Panc1 (cell line): ENCODE data around the gene NFRKB. TPM values are rescaled to one million over a fixed set of nuclear protein-coding genes. Genes with fewer than 3 reads are reported as not detected.
A peak's percentile ranks its signal among the peaks of the same experiment; 100 is the strongest.

ENCODE experiments used
- ATAC-seq: fragments of 200-7000 bp; cut with Tn5 transposase; 2 replicates; pipeline ENCODE4 v1.9.1; 2020; ENCODE audit warnings: mild to moderate bottlenecking, moderate library complexity
- BruUV-seq: library from RNA; stranded (reverse); fragments of 400-500 nt; replicated peaks from 2 replicates; lab custom pipeline; 2021; lab: Mats Ljungman, UMichigan
- CTCF ChIA-PET: fragments of 300-600 bp; sonication (Branson Sonifier 250); formaldehyde crosslinking; loops from one replicate; lab custom pipeline; 2022; ENCODE audit warnings: antibody characterized with exemption; lab: Charles Lee
- POLR2A ChIA-PET: fragments of 300-600 bp; sonication (Branson Sonifier 250); formaldehyde crosslinking; loops from one replicate; lab custom pipeline; 2022; ENCODE audit warnings: antibody characterized with exemption; lab: Charles Lee
- DNase-seq: peaks from one replicate; pipeline ENCODE4 v3.0.0-alpha.2; 2010; ENCODE audit warnings: low read depth, low spot score
- H3K27ac ChIP-seq: 2 replicates; pipeline ENCODE4 v1.5.1; 2011; ENCODE audit warnings: mild to moderate bottlenecking, low read length, inconsistent platforms
- H3K27me3 ChIP-seq: fragments of 200-500 bp; sonication (Bioruptor generic); 2 replicates; pipeline ENCODE4 v1.6.0; 2014; ENCODE audit warnings: low read length, inconsistent platforms; ENCODE audit not compliant: control insufficient read depth, insufficient read depth
- H3K36me3 ChIP-seq: fragments of 200-500 bp; sonication (Bioruptor generic); 2 replicates; pipeline ENCODE4 v1.5.1; 2014; ENCODE audit warnings: inconsistent platforms, mild to moderate bottlenecking, low read length, moderate library complexity; ENCODE audit not compliant: control insufficient read depth, insufficient read depth
- H3K4me1 ChIP-seq: 2 replicates; pipeline ENCODE4 v1.5.1; 2011; ENCODE audit warnings: inconsistent platforms, mild to moderate bottlenecking, low read length, moderate library complexity; ENCODE audit not compliant: control insufficient read depth, insufficient read depth
- H3K4me3 ChIP-seq, 2 experiments: 2 replicates each; pipeline ENCODE4 v1.5.1; 2011 to 2012; ENCODE audit warnings: low read depth in 2 of 2, low read length in 2 of 2, mild to moderate bottlenecking in 2 of 2, inconsistent platforms in 1 of 2, moderate library complexity in 1 of 2
- H3K9me3 ChIP-seq: fragments of 200-500 bp; sonication (Bioruptor generic); 2 replicates; pipeline ENCODE4 v1.5.1; 2014; ENCODE audit warnings: low read depth, mild to moderate bottlenecking, inconsistent platforms, low read length, moderate library complexity; ENCODE audit not compliant: control insufficient read depth, insufficient read depth
- SIN3A ChIP-seq: IDR thresholded peaks from 2 replicates; pipeline ENCODE4 v1.6.1; 2012; ENCODE audit warnings: low read depth, mild to moderate bottlenecking, low read length, moderate library complexity, borderline replicate concordance; ENCODE audit not compliant: insufficient read depth
- TCF7L2 ChIP-seq: IDR thresholded peaks from 2 replicates; pipeline ENCODE4 v1.6.1; 2011; ENCODE audit warnings: mild to moderate bottlenecking, low read depth, low read length, inconsistent platforms
- in situ Hi-C: cut with HindIII; loops from 2 replicates; pipeline ENCODE4 v1.10.0; 2016; ENCODE audit warnings: low sequenced_read_pairs, low pct_unique_long_range_greater_than_20kb
- intact Hi-C: fragments of 100-400 bp; cut with micrococcal nuclease; formaldehyde crosslinking; loops from one replicate; pipeline ENCODE4 v1.10.0; 2022; ENCODE audit not compliant: unreplicated experiment
- total RNA-seq: library from RNA; stranded (reverse); gene quantifications from one replicate; pipeline ENCODE4 v1.2.1, GENCODE V29; 2021; ENCODE audit not compliant: unreplicated experiment
- TF ChIP-seq, protein P1 (sequence below), 2 experiments: IDR thresholded peaks; 2 replicates each; pipeline ENCODE4 v1.6.1; 2011 to 2012; ENCODE audit warnings: low read depth in 2 of 2, control low read depth in 1 of 2, low read length in 1 of 2, mild to moderate bottlenecking in 1 of 2, moderate library complexity in 1 of 2; ENCODE audit not compliant: insufficient read depth in 1 of 2
- TF ChIP-seq, protein P2 (sequence below): fragments of 450-650 bp; IDR thresholded peaks from 2 replicates; pipeline ENCODE4 v1.5.1; 2017; ENCODE audit warnings: mild to moderate bottlenecking

The NFRKB gene
- total RNA-seq, 1 experiment from 2014 or later, result 58.8 TPM

DNA sequence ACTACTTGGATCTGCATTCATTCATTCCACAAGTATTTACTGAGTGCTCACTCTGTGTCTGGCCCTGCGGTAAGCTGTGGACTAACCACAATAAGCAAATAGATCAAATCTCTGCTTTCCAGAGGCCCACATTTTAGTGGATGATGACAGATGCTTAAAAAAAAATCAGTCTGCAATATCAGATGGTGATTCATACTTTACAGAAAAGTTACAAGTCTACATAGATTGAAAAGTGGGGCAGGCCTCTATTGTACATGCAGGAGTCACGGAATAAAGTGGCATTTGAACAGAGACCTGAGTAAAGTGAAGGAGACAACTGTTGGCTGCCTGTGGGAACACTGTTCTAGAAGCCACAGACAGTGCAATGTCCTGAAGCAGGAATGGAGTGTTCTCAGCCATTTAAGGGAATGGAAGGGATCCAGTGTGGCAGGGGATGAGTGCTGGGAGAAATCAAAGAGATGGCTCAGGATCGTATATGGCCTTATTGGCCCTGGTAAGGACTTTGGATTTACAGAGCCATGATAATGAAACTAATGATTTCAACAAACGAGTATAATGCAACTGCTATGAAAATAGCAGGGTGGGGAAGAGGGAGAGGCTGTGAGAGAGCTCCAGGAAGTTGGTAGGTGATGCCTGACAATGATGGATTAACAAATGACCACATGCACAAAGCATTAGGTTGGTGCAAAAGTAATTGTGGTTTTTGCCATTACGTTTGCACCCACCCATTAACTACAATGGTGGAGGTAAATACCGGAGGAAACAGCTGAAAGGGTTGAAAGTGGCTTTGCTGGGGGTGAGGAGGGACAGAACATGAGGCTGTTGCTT, 48.7 kb downstream of the NFRKB start:
- TF ChIP-seq, protein P1, sequence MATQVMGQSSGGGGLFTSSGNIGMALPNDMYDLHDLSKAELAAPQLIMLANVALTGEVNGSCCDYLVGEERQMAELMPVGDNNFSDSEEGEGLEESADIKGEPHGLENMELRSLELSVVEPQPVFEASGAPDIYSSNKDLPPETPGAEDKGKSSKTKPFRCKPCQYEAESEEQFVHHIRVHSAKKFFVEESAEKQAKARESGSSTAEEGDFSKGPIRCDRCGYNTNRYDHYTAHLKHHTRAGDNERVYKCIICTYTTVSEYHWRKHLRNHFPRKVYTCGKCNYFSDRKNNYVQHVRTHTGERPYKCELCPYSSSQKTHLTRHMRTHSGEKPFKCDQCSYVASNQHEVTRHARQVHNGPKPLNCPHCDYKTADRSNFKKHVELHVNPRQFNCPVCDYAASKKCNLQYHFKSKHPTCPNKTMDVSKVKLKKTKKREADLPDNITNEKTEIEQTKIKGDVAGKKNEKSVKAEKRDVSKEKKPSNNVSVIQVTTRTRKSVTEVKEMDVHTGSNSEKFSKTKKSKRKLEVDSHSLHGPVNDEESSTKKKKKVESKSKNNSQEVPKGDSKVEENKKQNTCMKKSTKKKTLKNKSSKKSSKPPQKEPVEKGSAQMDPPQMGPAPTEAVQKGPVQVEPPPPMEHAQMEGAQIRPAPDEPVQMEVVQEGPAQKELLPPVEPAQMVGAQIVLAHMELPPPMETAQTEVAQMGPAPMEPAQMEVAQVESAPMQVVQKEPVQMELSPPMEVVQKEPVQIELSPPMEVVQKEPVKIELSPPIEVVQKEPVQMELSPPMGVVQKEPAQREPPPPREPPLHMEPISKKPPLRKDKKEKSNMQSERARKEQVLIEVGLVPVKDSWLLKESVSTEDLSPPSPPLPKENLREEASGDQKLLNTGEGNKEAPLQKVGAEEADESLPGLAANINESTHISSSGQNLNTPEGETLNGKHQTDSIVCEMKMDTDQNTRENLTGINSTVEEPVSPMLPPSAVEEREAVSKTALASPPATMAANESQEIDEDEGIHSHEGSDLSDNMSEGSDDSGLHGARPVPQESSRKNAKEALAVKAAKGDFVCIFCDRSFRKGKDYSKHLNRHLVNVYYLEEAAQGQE (IDR thresholded peaks at IDR 0.05; ENCODE audit: insufficient read depth in 1 of 2, low read depth in 2 of 2, low read length in 1 of 2), result no peak
- TF ChIP-seq TCF7L2 (no peak), SIN3A (no peak)
- TF ChIP-seq, protein P2, sequence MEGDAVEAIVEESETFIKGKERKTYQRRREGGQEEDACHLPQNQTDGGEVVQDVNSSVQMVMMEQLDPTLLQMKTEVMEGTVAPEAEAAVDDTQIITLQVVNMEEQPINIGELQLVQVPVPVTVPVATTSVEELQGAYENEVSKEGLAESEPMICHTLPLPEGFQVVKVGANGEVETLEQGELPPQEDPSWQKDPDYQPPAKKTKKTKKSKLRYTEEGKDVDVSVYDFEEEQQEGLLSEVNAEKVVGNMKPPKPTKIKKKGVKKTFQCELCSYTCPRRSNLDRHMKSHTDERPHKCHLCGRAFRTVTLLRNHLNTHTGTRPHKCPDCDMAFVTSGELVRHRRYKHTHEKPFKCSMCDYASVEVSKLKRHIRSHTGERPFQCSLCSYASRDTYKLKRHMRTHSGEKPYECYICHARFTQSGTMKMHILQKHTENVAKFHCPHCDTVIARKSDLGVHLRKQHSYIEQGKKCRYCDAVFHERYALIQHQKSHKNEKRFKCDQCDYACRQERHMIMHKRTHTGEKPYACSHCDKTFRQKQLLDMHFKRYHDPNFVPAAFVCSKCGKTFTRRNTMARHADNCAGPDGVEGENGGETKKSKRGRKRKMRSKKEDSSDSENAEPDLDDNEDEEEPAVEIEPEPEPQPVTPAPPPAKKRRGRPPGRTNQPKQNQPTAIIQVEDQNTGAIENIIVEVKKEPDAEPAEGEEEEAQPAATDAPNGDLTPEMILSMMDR, result no peak
- H3K4me1 ChIP-seq, result no peaks in the 10 kb centered on the region
- no TSS peak for BruUV-seq
- no peaks in the 10 kb centered on the region for H3K27me3 ChIP-seq
- peak overlapping the region; percentile 39; the same call in 1 of the 2 replicates for H3K27ac ChIP-seq
- H3K9me3 ChIP-seq, result no peaks in the 10 kb centered on the region
- ATAC-seq (peak; percentile 82), DNase-seq (no peak)
- in situ Hi-C loops, result no loop called here
- intact Hi-C loops, result no loop called here
- ChIA-PET CTCF (interaction anchor here (0.7 kb wide), 1 partner anchor 55 kb away, joined by 4 read pairs; no protein-coding TSS in a partner anchor), POLR2A (interaction anchor here (0.5 kb wide), 1 partner anchor 30 kb away, joined by 3 read pairs; no protein-coding TSS in a partner anchor)
- no peak overlapping the region for H3K4me3 ChIP-seq
- H3K36me3 ChIP-seq, result no peaks in the 10 kb centered on the region

Other genes starting within 250 kb of the NFRKB start
- 2.6 TPM for gene TMEM45B, start 79.7 kb downstream of the NFRKB start, total RNA-seq
- gene PRDM10, start 107.3 kb upstream of the NFRKB start, total RNA-seq, result 12.5 TPM
- gene APLP2, start 174.3 kb upstream of the NFRKB start, total RNA-seq, result 589 TPM